Measurements from ENCODE around the gene ZNF609. TPM values are rescaled to one million over a fixed set of nuclear protein-coding genes. Genes with fewer than 3 reads are reported as not detected.

The ZNF609 gene
- polyA plus RNA-seq, 1 donor from 2014 or later: 11.8 TPM

- H3K9me2 ChIP-seq (ENCODE audit: insufficient read depth, low read length): no peaks in the 10 kb centered on the region
- H3K4me3 ChIP-seq (ENCODE audit: low read length): no peak overlapping the region
- H3K79me2 ChIP-seq (replicated peaks; ENCODE audit: insufficient read depth, low read length): peaks cover 20% of the 10 kb centered on the region
- no peaks in the 10 kb centered on the region for H3K27me3 ChIP-seq (ENCODE audit: insufficient read depth, low read depth, low read length)
- H4K20me1 ChIP-seq (ENCODE audit: insufficient read depth): peaks cover 4% of the 10 kb centered on the region
- no peak overlapping the region for H3K4me2 ChIP-seq (ENCODE audit: low read length)
- TF ChIP-seq EZH2 (IDR thresholded peaks at IDR 0.05; ENCODE audit: borderline replicate concordance, insufficient read depth, low read length, poor library complexity, severe bottlenecking) (no peak), RAD21 (conservative IDR thresholded peaks at IDR 0.05) (no peak), CTCF (IDR thresholded peaks at IDR 0.05; ENCODE audit: poor library complexity, severe bottlenecking) (no peak), REST (IDR thresholded peaks at IDR 0.05; ENCODE audit: borderline replicate concordance) (no peak), MXI1 (conservative IDR thresholded peaks at IDR 0.05; ENCODE audit: poor library complexity, severe bottlenecking) (no peak), EP300 (conservative IDR thresholded peaks at IDR 0.05; ENCODE audit: poor library complexity, severe bottlenecking) (no peak), POLR2AphosphoS5 (IDR thresholded peaks at IDR 0.05) (no peak), TAF1 (IDR thresholded peaks at IDR 0.05; ENCODE audit: low read depth) (no peak), SMC3 (conservative IDR thresholded peaks at IDR 0.05; ENCODE audit: poor library complexity) (no peak)
- no peak overlapping the region for H2AFZ ChIP-seq (ENCODE audit: low read depth, low read length)
- H3K36me3 ChIP-seq (ENCODE audit: insufficient read depth, low read length): peaks cover 14% of the 10 kb centered on the region
- H3F3A ChIP-seq (ENCODE audit: insufficient read depth, low read length, poor library complexity, severe bottlenecking): peaks cover 4% of the 10 kb centered on the region
- no peaks in the 10 kb centered on the region for H3K9me3 ChIP-seq (ENCODE audit: low read length)
- H3K27ac ChIP-seq (ENCODE audit: low read length): no peak overlapping the region
- H3K9ac ChIP-seq (ENCODE audit: low read length): no peak overlapping the region
Measured at GRCh38 chr15:64688770-64689169, 228.4 kb downstream of the ZNF609 start.

GRCh38 chr15:64690008-64690407 is 229.6 kb downstream of the ZNF609 start:
- Histone ChIP-seq H3K4me2 (ENCODE audit: low read length) (no peak overlapping the region), H3K9me3 (ENCODE audit: low read length) (no peaks in the 10 kb centered on the region), H3K79me2 (replicated peaks; ENCODE audit: insufficient read depth, low read length) (peaks cover 24% of the 10 kb centered on the region), H3K36me3 (ENCODE audit: insufficient read depth, low read length) (peaks cover 8% of the 10 kb centered on the region), H3K4me3 (ENCODE audit: low read length) (no peak overlapping the region), H3K27me3 (ENCODE audit: insufficient read depth, low read depth, low read length) (no peaks in the 10 kb centered on the region), H3K9ac (ENCODE audit: low read length) (no peak overlapping the region), H3K27ac (ENCODE audit: low read length) (no peak overlapping the region), H3F3A (ENCODE audit: insufficient read depth, low read length, poor library complexity, severe bottlenecking) (peaks cover 4% of the 10 kb centered on the region), H4K20me1 (ENCODE audit: insufficient read depth) (peaks cover 4% of the 10 kb centered on the region), H2AFZ (ENCODE audit: low read depth, low read length) (no peak overlapping the region), H3K9me2 (ENCODE audit: insufficient read depth, low read length) (no peaks in the 10 kb centered on the region)
- TF ChIP-seq TAF1 (IDR thresholded peaks at IDR 0.05; ENCODE audit: low read depth) (no peak), POLR2AphosphoS5 (IDR thresholded peaks at IDR 0.05) (no peak), EP300 (conservative IDR thresholded peaks at IDR 0.05; ENCODE audit: poor library complexity, severe bottlenecking) (no peak), RAD21 (conservative IDR thresholded peaks at IDR 0.05) (no peak)

Measured in neural cell (in vitro differentiated cells).